ENCODE measurements around the gene IQSEC1. TPM values are rescaled to one million over a fixed set of nuclear protein-coding genes. Genes with fewer than 3 reads are reported as not detected.

Gene IQSEC1
- total and polyA plus RNA-seq, 2 donors (not counting 3 experiments of a cell fraction or from before 2014, with no cell fraction given), result 5.2 to 18.0 TPM

GRCh38 chr3:12919205-12919604, 154.0 kb downstream of the IQSEC1 start:
- TF ChIP-seq MAX (IDR thresholded peaks at IDR 0.05; ENCODE audit: insufficient read depth, insufficient read length) (no peak), CTCF (IDR thresholded peaks at IDR 0.05; ENCODE audit: extremely low read depth in 1 of 2, insufficient read depth in 1 of 2, low read depth in 1 of 2, low read length in 2 of 2) (no peak), GATA2 (IDR thresholded peaks at IDR 0.05; ENCODE audit: insufficient read depth, insufficient read length, low read depth, low read length) (no peak), EZH2 (IDR thresholded peaks at IDR 0.05; ENCODE audit: borderline replicate concordance, low read depth, low read length, severe bottlenecking) (no peak), JUN (IDR thresholded peaks at IDR 0.05; ENCODE audit: borderline replicate concordance, insufficient read depth, insufficient read length, low read depth) (no peak), POLR2AphosphoS5 (IDR thresholded peaks at IDR 0.05; ENCODE audit: insufficient read depth, low read depth, low read length) (no peak), MYC (IDR thresholded peaks at IDR 0.05; ENCODE audit: low read depth, low read length) (no peak), FOS (IDR thresholded peaks at IDR 0.05; ENCODE audit: borderline replicate concordance, insufficient read depth, low read length) (no peak), POLR2A (IDR thresholded peaks at IDR 0.05; ENCODE audit: low read depth, low read length) (no peak)
- H3K79me2 ChIP-seq (ENCODE audit: control insufficient read depth, insufficient read depth, low read length), result no peaks in the 10 kb centered on the region
- dilution Hi-C loops (cut with MboI; ENCODE audit: extremely low pct_ligation_motif_present, low sequenced_read_pairs), result no loop called here
- FAIRE-seq (no peak), DNase-seq (ENCODE audit: low read depth, low spot score) (no peak)
- H3K36me3 ChIP-seq (ENCODE audit: control insufficient read depth in 2 of 2, extremely low read depth in 1 of 2, insufficient read depth in 2 of 2, low read length in 2 of 2), result peaks cover 0 to 6% of the 10 kb centered on the region in 2 experiments
- H2AFZ ChIP-seq (ENCODE audit: low read depth, low read length), result no peak overlapping the region
- no peaks in the 10 kb centered on the region for H3K9me3 ChIP-seq (replicated peaks; ENCODE audit: control insufficient read depth, insufficient read depth, low read length)
- ChIA-PET CTCF (interaction anchor here (1.6 kb wide), 1 partner anchor 65 kb away, joined by 5 read pairs; no protein-coding TSS in a partner anchor), POLR2A (no interaction called here)
- BruUV-seq (replicated peaks), result no TSS peak
- H3K4me3 ChIP-seq (replicated peaks in 1 of 3; ENCODE audit: insufficient read depth in 1 of 3, low read depth in 1 of 3, low read length in 3 of 3), result no peak overlapping the region
- no peaks in the 10 kb centered on the region for H3K9me1 ChIP-seq (replicated peaks; ENCODE audit: control insufficient read depth, extremely low read depth, insufficient read depth, low read length)
- H3K4me1 ChIP-seq (ENCODE audit: control insufficient read depth, extremely low read depth, insufficient read depth, low read length), result peaks cover 17% of the 10 kb centered on the region
- no peaks in the 10 kb centered on the region for H3K27me3 ChIP-seq (ENCODE audit: control insufficient read depth in 2 of 2, insufficient read depth in 2 of 2, low read length in 2 of 2)
- intact Hi-C loops (cut with micrococcal nuclease), result no loop called here
- H3K9ac ChIP-seq (replicated peaks; ENCODE audit: extremely low read depth, insufficient read depth, low read length), result no peak overlapping the region
- no peak overlapping the region for H3K27ac ChIP-seq (ENCODE audit: insufficient read depth, low read depth, low read length)
- H4K20me1 ChIP-seq (replicated peaks; ENCODE audit: control insufficient read depth, extremely low read depth, insufficient read depth, low read length), result no peaks in the 10 kb centered on the region
- H3K4me2 ChIP-seq (ENCODE audit: insufficient read depth, low read length), result no peak overlapping the region
